ENCODE measurements around the gene SNRNP70. TPM values are rescaled to one million over a fixed set of nuclear protein-coding genes. Genes with fewer than 3 reads are reported as not detected.

Gene SNRNP70
- total and polyA plus RNA-seq, 10 of the 15 experiments (the other 5 are each of a cell fraction or from before 2014, with no cell fraction given), result 2.7 to 453 (median 159) TPM

DNA sequence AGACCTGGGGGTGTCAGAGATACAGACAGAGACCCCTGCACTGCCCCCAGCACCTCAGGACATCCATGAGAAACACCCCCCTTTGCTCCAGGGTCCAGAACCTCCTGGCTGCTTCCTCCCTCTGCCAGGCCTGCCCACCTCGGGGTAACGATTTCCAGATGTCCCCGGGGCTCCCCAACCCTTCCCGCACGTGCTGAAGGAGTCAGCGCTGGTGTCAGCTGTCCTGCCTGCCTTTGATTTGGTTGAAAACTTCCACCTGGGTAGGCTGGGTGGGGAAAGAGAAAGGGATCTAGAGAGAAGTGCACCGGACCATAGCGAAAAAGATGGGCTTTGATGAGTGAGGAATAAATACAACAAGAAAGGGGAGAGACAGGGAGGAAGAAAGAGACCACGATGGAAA, 26.2 kb upstream of the SNRNP70 start:
- Histone ChIP-seq H4K20me1 (ENCODE audit: control insufficient read depth, insufficient read depth) (no peaks in the 10 kb centered on the region), H3K27ac (ENCODE audit: control insufficient read depth, insufficient read depth) (no peak overlapping the region), H3K4me2 (ENCODE audit: control insufficient read depth, insufficient read depth) (no peak overlapping the region), H3K4me1 (ENCODE audit: control insufficient read depth, insufficient read depth, low read length) (no peaks in the 10 kb centered on the region), H3K79me2 (ENCODE audit: control insufficient read depth, insufficient read depth, low read length) (no peaks in the 10 kb centered on the region), H2AFZ (ENCODE audit: control insufficient read depth, low read depth, low read length) (no peak overlapping the region), H3K9me3 (replicated peaks; ENCODE audit: control insufficient read depth, insufficient read depth, low read length) (no peaks in the 10 kb centered on the region), H3K27me3 (replicated peaks in 1 of 2; ENCODE audit: control insufficient read depth in 2 of 2, insufficient read depth in 2 of 2, low read length in 1 of 2) (peaks cover 5 to 16% of the 10 kb centered on the region in 2 experiments; a peak in 3 of 4 replicates), H3K36me3 (ENCODE audit: control insufficient read depth in 2 of 2, insufficient read depth in 2 of 2, low read length in 1 of 2) (no peaks in the 10 kb centered on the region), H3K4me3 (no peak overlapping the region), H3K9ac (ENCODE audit: control insufficient read depth, insufficient read depth, low read length) (no peak overlapping the region)
- CTCF ChIA-PET, result no interaction called here
- no peak for FAIRE-seq
- intact Hi-C loops (cut with micrococcal nuclease; ENCODE audit: unreplicated experiment), result no loop called here
- TF ChIP-seq POU2F2 (IDR thresholded peaks at IDR 0.05; ENCODE audit: borderline replicate concordance, low read depth, low read length), result no peak
- no peak for TF ChIP-seq BACH1 (IDR thresholded peaks at IDR 0.05; ENCODE audit: borderline replicate concordance)
- TF ChIP-seq ASH2L (IDR thresholded peaks at IDR 0.05; ENCODE audit: borderline replicate concordance, low read depth), result no peak
- TF ChIP-seq TCF3 (IDR thresholded peaks at IDR 0.05; ENCODE audit: borderline replicate concordance, insufficient read depth, low read depth, low read length), result no peak
- no peak for TF ChIP-seq RFX5 (IDR thresholded peaks at IDR 0.05; ENCODE audit: low read depth, low read length)
- no peak for TF ChIP-seq RB1 (IDR thresholded peaks at IDR 0.05; ENCODE audit: borderline replicate concordance)
- no peak for TF ChIP-seq SUZ12 (IDR thresholded peaks at IDR 0.05; ENCODE audit: unreplicated experiment)
- no peak for TF ChIP-seq ZSCAN29 (IDR thresholded peaks at IDR 0.05)
- TF ChIP-seq, protein P1, sequence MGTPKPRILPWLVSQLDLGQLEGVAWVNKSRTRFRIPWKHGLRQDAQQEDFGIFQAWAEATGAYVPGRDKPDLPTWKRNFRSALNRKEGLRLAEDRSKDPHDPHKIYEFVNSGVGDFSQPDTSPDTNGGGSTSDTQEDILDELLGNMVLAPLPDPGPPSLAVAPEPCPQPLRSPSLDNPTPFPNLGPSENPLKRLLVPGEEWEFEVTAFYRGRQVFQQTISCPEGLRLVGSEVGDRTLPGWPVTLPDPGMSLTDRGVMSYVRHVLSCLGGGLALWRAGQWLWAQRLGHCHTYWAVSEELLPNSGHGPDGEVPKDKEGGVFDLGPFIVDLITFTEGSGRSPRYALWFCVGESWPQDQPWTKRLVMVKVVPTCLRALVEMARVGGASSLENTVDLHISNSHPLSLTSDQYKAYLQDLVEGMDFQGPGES (IDR thresholded peaks at IDR 0.05), result no peak
- no peak for TF ChIP-seq HCFC1 (IDR thresholded peaks at IDR 0.05; ENCODE audit: low read length)
- no peak for TF ChIP-seq KAT2A (conservative IDR thresholded peaks at IDR 0.05; ENCODE audit: control insufficient read depth, low read depth, low read length)
- no peak for TF ChIP-seq IKZF2 (IDR thresholded peaks at IDR 0.05)
- TF ChIP-seq ZNF207 (IDR thresholded peaks at IDR 0.05; ENCODE audit: borderline replicate concordance), result no peak
- TF ChIP-seq, protein P2, sequence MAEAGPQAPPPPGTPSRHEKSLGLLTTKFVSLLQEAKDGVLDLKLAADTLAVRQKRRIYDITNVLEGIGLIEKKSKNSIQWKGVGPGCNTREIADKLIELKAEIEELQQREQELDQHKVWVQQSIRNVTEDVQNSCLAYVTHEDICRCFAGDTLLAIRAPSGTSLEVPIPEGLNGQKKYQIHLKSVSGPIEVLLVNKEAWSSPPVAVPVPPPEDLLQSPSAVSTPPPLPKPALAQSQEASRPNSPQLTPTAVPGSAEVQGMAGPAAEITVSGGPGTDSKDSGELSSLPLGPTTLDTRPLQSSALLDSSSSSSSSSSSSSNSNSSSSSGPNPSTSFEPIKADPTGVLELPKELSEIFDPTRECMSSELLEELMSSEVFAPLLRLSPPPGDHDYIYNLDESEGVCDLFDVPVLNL (IDR thresholded peaks at IDR 0.05; ENCODE audit: low read depth, low read length), result no peak
- no peak for TF ChIP-seq TARDBP (IDR thresholded peaks at IDR 0.05; ENCODE audit: borderline replicate concordance)
- TF ChIP-seq, protein P3, sequence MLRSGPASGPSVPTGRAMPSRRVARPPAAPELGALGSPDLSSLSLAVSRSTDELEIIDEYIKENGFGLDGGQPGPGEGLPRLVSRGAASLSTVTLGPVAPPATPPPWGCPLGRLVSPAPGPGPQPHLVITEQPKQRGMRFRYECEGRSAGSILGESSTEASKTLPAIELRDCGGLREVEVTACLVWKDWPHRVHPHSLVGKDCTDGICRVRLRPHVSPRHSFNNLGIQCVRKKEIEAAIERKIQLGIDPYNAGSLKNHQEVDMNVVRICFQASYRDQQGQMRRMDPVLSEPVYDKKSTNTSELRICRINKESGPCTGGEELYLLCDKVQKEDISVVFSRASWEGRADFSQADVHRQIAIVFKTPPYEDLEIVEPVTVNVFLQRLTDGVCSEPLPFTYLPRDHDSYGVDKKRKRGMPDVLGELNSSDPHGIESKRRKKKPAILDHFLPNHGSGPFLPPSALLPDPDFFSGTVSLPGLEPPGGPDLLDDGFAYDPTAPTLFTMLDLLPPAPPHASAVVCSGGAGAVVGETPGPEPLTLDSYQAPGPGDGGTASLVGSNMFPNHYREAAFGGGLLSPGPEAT (IDR thresholded peaks at IDR 0.05; ENCODE audit: low read depth), result no peak
- no peak for TF ChIP-seq ZNF24 (IDR thresholded peaks at IDR 0.05)
- in situ Hi-C loops (cut with MboI), result no loop called here
- RAD21 ChIA-PET (ENCODE audit: unreplicated experiment), result no interaction called here
- SMC1A ChIA-PET (ENCODE audit: uncharacterized antibody, unreplicated experiment), result no interaction called here
- POLR2A ChIA-PET, result interaction anchor here (0.6 kb wide), 1 partner anchor 494 kb away, joined by 3 read pairs; no protein-coding TSS in a partner anchor
- ATAC-seq, result no peak
- no TSS peak for BruUV-seq (replicated peaks)
- 40% methylated on average over 9 of the region's 9 CpGs for WGBS (ENCODE audit: insufficient coverage, insufficient replicate concordance, low lambda C conversion rate, missing lambda C conversion rate)
- DNase-seq (ENCODE audit: low read depth, low spot score), result no peak

Data from GM12878 (cell line).